ENCODE results near the gene SEPHS1. TPM values are rescaled to one million over a fixed set of nuclear protein-coding genes. Genes with fewer than 3 reads are reported as not detected.

Gene SEPHS1
- total RNA-seq, 1 experiment from 2014 or later, result 509 TPM

DNA sequence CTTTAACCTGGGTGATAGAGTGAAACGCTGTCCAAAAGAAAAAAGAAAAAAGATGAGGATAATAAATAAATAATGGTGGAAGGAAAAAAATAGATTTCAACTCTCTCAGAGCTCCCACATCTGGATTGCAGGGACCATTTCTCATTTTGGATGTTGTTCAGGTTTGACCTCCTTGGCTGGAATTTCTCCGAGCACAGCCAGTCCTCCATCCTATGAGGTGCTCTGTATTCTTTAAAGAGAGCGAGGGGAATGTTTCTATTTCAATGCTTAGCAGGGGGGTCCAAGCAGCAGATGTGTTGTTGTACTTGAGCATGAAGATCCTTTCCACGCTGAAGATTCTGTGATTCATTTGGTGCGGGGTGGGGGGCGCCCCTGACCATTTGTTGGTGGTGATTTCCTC is 17.7 kb upstream of the SEPHS1 start:
- no peaks in the 10 kb centered on the region for H3K9me3 Mint-ChIP-seq
- ChIA-PET CTCF (interaction anchor here (0.7 to 3.3 kb wide), 4 partner anchors 13 to 49 kb away, joined by 3 to 15 read pairs (median 3); no protein-coding TSS in a partner anchor), POLR2A (no interaction called here)
- H3K27me3 Mint-ChIP-seq (ENCODE audit: low read depth), result no peaks in the 10 kb centered on the region
- no peak for ATAC-seq
- H3K4me3 Mint-ChIP-seq, result no peak overlapping the region
- no peak overlapping the region for H3K27ac Mint-ChIP-seq
- no peaks in the 10 kb centered on the region for H3K36me3 Mint-ChIP-seq
- DNase-seq (ENCODE audit: low spot score), result no peak
- no peak for TF ChIP-seq ELF4 (CRISPR knock-in tag; IDR thresholded peaks at IDR 0.05; ENCODE audit: low read depth)
- TF ChIP-seq, protein P1, sequence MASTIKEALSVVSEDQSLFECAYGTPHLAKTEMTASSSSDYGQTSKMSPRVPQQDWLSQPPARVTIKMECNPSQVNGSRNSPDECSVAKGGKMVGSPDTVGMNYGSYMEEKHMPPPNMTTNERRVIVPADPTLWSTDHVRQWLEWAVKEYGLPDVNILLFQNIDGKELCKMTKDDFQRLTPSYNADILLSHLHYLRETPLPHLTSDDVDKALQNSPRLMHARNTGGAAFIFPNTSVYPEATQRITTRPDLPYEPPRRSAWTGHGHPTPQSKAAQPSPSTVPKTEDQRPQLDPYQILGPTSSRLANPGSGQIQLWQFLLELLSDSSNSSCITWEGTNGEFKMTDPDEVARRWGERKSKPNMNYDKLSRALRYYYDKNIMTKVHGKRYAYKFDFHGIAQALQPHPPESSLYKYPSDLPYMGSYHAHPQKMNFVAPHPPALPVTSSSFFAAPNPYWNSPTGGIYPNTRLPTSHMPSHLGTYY (CRISPR knock-in tag; IDR thresholded peaks at IDR 0.05), result no peak
- TF ChIP-seq, protein P2, sequence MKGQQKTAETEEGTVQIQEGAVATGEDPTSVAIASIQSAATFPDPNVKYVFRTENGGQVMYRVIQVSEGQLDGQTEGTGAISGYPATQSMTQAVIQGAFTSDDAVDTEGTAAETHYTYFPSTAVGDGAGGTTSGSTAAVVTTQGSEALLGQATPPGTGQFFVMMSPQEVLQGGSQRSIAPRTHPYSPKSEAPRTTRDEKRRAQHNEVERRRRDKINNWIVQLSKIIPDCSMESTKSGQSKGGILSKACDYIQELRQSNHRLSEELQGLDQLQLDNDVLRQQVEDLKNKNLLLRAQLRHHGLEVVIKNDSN (CRISPR knock-in tag; IDR thresholded peaks at IDR 0.05), result no peak
- TF ChIP-seq NR3C1 (CRISPR knock-in tag; conservative IDR thresholded peaks at IDR 0.05; ENCODE audit: low read depth), result no peak
- TF ChIP-seq, protein P3, sequence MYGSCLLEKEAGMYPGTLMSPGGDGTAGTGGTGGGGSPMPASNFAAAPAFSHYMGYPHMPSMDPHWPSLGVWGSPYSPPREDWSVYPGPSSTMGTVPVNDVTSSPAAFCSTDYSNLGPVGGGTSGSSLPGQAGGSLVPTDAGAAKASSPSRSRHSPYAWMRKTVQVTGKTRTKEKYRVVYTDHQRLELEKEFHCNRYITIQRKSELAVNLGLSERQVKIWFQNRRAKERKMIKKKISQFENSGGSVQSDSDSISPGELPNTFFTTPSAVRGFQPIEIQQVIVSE (CRISPR knock-in tag; IDR thresholded peaks at IDR 0.05; ENCODE audit: borderline replicate concordance), result no peak
- no peak for TF ChIP-seq ESRRA (CRISPR knock-in tag; IDR thresholded peaks at IDR 0.05; ENCODE audit: borderline replicate concordance)
- TF ChIP-seq, protein P4, sequence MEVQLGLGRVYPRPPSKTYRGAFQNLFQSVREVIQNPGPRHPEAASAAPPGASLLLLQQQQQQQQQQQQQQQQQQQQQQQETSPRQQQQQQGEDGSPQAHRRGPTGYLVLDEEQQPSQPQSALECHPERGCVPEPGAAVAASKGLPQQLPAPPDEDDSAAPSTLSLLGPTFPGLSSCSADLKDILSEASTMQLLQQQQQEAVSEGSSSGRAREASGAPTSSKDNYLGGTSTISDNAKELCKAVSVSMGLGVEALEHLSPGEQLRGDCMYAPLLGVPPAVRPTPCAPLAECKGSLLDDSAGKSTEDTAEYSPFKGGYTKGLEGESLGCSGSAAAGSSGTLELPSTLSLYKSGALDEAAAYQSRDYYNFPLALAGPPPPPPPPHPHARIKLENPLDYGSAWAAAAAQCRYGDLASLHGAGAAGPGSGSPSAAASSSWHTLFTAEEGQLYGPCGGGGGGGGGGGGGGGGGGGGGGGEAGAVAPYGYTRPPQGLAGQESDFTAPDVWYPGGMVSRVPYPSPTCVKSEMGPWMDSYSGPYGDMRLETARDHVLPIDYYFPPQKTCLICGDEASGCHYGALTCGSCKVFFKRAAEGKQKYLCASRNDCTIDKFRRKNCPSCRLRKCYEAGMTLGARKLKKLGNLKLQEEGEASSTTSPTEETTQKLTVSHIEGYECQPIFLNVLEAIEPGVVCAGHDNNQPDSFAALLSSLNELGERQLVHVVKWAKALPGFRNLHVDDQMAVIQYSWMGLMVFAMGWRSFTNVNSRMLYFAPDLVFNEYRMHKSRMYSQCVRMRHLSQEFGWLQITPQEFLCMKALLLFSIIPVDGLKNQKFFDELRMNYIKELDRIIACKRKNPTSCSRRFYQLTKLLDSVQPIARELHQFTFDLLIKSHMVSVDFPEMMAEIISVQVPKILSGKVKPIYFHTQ (CRISPR knock-in tag; IDR thresholded peaks at IDR 0.05), result no peak
- TF ChIP-seq, protein P5, sequence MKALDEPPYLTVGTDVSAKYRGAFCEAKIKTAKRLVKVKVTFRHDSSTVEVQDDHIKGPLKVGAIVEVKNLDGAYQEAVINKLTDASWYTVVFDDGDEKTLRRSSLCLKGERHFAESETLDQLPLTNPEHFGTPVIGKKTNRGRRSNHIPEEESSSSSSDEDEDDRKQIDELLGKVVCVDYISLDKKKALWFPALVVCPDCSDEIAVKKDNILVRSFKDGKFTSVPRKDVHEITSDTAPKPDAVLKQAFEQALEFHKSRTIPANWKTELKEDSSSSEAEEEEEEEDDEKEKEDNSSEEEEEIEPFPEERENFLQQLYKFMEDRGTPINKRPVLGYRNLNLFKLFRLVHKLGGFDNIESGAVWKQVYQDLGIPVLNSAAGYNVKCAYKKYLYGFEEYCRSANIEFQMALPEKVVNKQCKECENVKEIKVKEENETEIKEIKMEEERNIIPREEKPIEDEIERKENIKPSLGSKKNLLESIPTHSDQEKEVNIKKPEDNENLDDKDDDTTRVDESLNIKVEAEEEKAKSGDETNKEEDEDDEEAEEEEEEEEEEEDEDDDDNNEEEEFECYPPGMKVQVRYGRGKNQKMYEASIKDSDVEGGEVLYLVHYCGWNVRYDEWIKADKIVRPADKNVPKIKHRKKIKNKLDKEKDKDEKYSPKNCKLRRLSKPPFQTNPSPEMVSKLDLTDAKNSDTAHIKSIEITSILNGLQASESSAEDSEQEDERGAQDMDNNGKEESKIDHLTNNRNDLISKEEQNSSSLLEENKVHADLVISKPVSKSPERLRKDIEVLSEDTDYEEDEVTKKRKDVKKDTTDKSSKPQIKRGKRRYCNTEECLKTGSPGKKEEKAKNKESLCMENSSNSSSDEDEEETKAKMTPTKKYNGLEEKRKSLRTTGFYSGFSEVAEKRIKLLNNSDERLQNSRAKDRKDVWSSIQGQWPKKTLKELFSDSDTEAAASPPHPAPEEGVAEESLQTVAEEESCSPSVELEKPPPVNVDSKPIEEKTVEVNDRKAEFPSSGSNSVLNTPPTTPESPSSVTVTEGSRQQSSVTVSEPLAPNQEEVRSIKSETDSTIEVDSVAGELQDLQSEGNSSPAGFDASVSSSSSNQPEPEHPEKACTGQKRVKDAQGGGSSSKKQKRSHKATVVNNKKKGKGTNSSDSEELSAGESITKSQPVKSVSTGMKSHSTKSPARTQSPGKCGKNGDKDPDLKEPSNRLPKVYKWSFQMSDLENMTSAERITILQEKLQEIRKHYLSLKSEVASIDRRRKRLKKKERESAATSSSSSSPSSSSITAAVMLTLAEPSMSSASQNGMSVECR (CRISPR knock-in tag; IDR thresholded peaks at IDR 0.05; ENCODE audit: borderline replicate concordance), result no peak
- TF ChIP-seq HMGA2 (CRISPR knock-in tag; IDR thresholded peaks at IDR 0.05), result no peak
- TF ChIP-seq GRHL2 (CRISPR knock-in tag; IDR thresholded peaks at IDR 0.05; ENCODE audit: insufficient replicate concordance, severe bottlenecking), result no peak
- TF ChIP-seq FOXJ3 (CRISPR knock-in tag; IDR thresholded peaks at IDR 0.05; ENCODE audit: borderline replicate concordance), result no peak
- no peak for TF ChIP-seq ZNF423 (CRISPR knock-in tag; IDR thresholded peaks at IDR 0.05)
- TF ChIP-seq, protein P6, sequence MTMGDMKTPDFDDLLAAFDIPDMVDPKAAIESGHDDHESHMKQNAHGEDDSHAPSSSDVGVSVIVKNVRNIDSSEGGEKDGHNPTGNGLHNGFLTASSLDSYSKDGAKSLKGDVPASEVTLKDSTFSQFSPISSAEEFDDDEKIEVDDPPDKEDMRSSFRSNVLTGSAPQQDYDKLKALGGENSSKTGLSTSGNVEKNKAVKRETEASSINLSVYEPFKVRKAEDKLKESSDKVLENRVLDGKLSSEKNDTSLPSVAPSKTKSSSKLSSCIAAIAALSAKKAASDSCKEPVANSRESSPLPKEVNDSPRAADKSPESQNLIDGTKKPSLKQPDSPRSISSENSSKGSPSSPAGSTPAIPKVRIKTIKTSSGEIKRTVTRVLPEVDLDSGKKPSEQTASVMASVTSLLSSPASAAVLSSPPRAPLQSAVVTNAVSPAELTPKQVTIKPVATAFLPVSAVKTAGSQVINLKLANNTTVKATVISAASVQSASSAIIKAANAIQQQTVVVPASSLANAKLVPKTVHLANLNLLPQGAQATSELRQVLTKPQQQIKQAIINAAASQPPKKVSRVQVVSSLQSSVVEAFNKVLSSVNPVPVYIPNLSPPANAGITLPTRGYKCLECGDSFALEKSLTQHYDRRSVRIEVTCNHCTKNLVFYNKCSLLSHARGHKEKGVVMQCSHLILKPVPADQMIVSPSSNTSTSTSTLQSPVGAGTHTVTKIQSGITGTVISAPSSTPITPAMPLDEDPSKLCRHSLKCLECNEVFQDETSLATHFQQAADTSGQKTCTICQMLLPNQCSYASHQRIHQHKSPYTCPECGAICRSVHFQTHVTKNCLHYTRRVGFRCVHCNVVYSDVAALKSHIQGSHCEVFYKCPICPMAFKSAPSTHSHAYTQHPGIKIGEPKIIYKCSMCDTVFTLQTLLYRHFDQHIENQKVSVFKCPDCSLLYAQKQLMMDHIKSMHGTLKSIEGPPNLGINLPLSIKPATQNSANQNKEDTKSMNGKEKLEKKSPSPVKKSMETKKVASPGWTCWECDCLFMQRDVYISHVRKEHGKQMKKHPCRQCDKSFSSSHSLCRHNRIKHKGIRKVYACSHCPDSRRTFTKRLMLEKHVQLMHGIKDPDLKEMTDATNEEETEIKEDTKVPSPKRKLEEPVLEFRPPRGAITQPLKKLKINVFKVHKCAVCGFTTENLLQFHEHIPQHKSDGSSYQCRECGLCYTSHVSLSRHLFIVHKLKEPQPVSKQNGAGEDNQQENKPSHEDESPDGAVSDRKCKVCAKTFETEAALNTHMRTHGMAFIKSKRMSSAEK (CRISPR knock-in tag; IDR thresholded peaks at IDR 0.05; ENCODE audit: borderline replicate concordance), result no peak
- TF ChIP-seq, protein P7, sequence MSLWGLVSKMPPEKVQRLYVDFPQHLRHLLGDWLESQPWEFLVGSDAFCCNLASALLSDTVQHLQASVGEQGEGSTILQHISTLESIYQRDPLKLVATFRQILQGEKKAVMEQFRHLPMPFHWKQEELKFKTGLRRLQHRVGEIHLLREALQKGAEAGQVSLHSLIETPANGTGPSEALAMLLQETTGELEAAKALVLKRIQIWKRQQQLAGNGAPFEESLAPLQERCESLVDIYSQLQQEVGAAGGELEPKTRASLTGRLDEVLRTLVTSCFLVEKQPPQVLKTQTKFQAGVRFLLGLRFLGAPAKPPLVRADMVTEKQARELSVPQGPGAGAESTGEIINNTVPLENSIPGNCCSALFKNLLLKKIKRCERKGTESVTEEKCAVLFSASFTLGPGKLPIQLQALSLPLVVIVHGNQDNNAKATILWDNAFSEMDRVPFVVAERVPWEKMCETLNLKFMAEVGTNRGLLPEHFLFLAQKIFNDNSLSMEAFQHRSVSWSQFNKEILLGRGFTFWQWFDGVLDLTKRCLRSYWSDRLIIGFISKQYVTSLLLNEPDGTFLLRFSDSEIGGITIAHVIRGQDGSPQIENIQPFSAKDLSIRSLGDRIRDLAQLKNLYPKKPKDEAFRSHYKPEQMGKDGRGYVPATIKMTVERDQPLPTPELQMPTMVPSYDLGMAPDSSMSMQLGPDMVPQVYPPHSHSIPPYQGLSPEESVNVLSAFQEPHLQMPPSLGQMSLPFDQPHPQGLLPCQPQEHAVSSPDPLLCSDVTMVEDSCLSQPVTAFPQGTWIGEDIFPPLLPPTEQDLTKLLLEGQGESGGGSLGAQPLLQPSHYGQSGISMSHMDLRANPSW (CRISPR knock-in tag; conservative IDR thresholded peaks at IDR 0.05; ENCODE audit: low read depth), result no peak
- TF ChIP-seq, protein P8, sequence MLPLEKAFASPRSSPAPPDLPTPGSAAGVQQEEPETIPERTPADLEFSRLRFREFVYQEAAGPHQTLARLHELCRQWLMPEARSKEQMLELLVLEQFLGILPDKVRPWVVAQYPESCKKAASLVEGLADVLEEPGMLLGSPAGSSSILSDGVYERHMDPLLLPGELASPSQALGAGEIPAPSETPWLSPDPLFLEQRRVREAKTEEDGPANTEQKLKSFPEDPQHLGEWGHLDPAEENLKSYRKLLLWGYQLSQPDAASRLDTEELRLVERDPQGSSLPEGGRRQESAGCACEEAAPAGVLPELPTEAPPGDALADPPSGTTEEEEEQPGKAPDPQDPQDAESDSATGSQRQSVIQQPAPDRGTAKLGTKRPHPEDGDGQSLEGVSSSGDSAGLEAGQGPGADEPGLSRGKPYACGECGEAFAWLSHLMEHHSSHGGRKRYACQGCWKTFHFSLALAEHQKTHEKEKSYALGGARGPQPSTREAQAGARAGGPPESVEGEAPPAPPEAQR (CRISPR knock-in tag; IDR thresholded peaks at IDR 0.05), result no peak
- TF ChIP-seq ZNF416 (CRISPR knock-in tag; IDR thresholded peaks at IDR 0.05), result no peak
- H3K4me1 Mint-ChIP-seq, result peaks cover 17% of the 10 kb centered on the region
